Measurements from ENCODE around the gene TRIM71.
"Not testable (repeated sequence)": the region's sequence is repeated elsewhere in the genome, so short reads cannot be mapped to it uniquely, and the experiment has no call there.

The TRIM71 gene

DNA sequence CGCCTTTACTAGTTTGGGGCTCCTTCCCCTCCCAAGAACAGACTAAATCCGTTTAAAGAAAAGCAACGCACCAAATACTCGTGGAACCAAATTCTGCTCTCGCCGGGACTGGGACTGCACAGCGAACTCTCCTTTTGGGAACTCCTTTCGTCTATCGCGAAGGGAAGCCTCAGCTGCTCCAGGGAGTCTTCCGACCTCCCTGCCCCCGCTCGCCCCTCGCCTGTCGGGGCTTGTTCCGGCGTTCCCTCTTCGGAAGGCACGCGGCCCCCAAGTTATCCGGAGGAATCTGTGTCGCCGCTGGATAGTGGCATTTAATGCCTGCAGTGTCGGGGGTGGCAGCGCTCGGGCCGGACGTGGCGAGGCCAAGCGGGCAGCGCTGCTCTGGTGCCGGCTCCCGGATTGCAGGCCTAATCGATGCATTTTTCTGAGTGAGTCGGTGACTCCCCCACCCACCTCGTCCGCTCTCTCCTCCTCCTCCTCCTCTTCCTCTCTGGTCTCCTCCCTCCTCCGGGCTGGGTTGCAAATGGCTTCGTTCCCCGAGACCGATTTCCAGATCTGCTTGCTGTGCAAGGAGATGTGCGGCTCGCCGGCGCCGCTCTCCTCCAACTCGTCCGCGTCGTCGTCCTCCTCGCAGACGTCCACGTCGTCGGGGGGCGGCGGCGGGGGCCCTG, at the start of gene TRIM71:
TRIM71 (plus strand) TSS at position 440 of the 671 bp plus-strand sequence; CDS start at position 524, 84 bp downstream.
- no peak for DNase-seq (ENCODE audit: low read depth in 2 of 3, low spot score in 1 of 3)

DNA sequence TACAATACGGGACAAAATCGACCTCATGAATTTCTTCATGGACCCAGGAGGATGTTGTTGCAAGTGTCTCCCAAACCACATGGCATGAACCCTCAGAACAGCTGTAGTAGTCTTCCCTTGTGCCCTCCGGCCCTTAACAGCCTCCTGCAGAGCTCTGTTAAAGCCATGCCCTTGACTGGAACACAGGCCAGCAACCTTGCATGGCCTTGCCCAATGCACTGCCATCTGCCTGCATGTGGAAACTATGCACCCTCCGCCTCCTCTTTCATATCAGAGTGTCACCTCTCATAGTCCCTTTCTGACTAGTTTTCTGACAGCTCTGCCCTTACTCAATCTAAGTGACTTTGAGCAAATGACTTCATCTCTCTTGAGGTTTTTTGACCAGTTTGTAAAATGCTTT, 39.4 kb upstream of the TRIM71 start:
- DNase-seq (ENCODE audit: low read depth in 2 of 3, low spot score in 1 of 3) = peak in 2 of 3 donors; percentile 6 to 9

DNA sequence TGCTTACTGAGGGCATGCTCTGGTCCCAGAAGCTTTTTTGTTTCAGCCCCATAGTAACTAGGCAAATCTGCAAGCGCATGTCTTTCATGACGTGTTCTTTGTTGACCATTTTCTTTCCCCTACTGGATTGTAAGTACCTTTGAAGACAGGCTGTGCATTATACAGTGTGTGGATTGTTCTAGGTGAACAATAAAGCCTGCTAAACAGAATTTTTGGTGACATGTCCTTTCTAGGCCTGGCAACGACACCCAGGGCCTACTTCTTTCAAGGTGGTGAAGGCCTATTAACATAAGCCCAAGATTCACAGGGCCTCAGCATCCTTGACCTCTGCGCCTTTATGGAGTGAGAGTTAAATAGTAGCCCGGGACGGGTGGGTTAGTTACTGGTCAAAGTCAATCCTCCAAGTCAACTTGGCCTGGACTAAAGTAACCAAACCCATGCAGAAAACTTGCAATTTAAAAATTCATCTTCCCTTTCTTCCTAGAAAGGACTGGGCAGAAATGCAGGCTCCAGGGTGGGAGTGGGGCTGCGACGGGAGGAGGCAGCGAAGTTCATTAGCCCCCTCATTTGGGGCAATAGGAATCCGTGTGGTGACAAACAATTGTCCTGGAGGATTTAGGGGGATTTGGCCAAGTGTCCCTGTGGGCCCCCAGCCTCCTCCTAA, 37.6 kb upstream of the TRIM71 start:
- no peak for DNase-seq (ENCODE audit: low read depth in 2 of 3, low spot score in 1 of 3)

DNA sequence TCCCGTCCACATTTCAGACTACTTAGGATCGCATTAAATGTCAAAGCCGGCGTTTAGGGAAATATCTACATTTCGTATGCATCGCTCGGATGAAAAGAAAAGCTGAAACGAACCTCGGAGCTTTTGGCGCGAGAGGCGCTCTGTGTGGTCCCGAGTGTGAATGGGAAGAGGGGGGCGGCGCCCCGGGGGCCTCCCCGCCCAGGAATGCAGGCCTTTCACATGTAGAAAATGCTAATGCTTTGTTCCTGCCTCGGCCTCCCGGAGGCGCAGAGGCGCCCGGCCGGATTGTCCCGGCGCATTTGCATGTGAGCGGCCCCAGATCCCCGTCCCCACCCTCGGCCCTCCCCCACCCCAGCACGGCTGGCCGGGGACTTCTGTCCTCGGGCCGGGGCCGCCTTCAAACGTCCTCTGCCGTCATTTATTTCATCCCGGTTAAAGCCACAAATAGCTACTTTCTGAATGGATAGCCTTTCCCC, 37.0 kb upstream of the TRIM71 start:
- peak in 1 of 3 donors; percentile 5 for DNase-seq (ENCODE audit: low read depth in 2 of 3, low spot score in 1 of 3)

DNA sequence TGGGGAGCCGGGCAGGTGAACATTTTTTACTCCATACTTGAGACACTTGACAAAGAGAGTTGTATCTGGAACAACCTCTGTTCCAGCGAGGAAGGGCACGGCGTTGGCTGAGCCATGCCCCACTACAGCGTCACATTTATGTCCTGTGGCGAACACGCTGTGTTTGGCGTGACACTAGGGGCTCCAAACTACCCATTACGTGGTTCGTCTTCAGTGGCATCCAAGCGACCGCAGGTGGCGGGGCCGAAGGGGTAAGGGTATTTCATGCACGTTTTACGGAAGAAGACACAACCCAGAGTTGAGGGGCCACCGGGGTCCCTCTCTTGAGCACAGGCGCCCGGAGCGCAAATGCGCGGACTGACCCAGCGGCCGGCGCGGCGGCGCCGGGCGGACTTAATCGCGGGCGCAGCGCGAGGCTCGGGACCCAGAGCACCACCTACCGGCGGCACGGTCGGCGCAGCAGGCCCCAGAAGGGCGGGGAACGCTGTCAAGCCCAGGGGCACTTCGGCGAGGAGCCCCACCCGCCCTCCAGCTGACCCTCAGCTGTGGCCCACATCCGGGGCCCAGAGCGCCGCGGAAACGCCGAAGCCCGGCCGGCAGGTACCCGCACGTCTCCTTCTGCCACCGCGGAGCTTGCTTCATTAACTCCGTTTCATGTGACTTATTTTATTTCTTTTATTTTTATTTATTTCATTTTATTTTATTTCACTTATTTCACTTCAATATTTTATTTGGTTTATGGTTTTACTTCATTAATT, 36.4 kb upstream of the TRIM71 start:
- DNase-seq (ENCODE audit: low read depth in 2 of 3, low spot score in 1 of 3) = peak; percentile 33 to 67 (median 59)

DNA sequence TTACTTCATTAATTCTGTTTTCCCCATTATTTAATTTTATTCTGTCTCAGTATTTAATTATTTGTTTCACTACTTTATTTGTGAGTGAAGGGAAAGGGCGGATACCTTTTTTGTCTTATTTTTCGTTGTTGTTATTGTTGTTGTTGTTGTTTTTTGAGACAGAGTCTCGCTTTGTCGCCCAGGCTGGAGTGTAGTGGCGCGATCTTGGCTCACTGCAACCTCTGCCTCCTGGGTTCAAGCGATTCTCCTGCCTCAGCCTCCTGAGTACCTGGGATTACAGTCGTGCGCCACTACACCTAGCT, 35.9 kb upstream of the TRIM71 start:
- DNase-seq (ENCODE audit: low read depth in 2 of 3, low spot score in 1 of 3) = not testable (repeated sequence)

DNA sequence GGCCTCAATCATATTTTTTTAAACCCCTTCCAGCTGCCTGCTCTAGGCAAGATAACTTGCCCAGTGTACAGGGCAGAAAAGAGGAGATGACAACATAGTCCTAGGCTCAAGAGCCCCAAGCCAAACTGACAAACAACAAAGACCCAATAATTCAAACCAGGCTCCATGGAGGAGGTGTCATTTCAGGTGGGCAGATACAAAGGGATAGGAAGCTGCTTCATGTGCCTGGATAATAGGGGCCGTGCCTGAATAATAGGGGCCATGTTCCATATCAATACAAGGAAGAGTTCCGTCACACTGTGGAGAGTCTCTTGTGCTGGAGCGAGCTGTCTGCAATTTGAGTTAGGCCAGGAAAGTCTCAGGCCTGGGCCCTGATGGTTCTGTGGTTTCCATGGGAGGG, 35.4 kb upstream of the TRIM71 start:
- no peak for DNase-seq (ENCODE audit: low read depth in 2 of 3, low spot score in 1 of 3)

DNA sequence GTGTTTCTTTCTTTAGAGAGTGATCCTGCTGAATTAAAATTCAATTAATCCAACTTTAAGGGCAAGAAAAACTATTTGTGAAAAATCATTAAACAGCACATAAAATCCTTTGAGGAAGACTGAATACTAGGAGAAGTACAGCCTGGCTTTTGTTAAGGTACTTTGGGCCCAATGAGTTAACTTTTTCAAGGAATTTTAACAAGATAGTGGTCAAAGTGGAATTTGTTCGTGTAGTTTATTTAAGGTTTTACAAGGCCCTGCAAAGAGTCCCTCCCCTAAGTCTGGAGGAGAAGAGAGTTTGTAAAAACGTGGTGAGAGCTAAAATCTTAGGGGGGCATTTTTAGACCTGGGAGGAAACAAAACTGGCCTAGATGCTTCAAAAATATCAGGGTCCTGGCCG, 26.0 kb upstream of the TRIM71 start:
- no peak for DNase-seq (ENCODE audit: low read depth in 2 of 3, low spot score in 1 of 3)

DNA sequence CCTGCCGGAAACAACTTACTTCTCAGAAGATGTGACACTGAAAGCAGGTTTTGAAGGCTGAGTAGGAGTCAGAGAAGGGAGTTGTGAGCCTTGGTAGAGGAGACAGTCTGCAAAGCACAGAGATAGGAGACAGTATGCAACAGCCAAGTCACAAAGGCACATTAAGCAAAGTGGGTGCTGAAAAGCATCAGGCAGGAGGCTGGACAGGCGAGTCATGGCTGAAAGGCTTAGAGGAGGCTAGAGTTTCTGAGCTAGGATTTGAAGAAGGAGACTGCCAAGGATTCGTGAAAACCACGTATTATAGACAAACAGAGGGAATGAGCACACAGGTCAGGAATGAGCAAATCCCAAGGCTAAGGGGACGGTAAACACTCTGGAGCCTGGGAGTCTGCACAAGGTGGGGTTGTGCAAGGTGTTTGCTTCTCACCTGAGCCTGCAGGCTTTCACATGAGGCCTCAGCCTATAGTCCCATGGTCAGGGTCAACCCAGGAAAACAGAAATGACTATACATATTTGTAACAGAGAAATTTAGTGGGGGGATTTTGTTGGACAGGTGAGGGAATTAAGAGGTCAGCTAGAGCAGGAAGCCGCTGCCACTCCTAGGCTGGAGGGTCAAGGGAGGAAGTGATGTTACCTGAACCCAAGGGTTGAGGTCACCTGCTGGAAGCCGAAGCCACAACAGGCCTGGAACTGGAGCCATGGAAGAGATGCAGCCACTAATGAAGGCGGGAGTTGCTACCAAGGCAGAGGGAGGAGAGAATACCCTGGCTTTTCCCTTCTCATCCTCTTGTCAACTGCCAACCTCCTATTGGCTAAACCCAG, 23.1 kb upstream of the TRIM71 start:
- no peak for DNase-seq (ENCODE audit: low read depth in 2 of 3, low spot score in 1 of 3)

DNA sequence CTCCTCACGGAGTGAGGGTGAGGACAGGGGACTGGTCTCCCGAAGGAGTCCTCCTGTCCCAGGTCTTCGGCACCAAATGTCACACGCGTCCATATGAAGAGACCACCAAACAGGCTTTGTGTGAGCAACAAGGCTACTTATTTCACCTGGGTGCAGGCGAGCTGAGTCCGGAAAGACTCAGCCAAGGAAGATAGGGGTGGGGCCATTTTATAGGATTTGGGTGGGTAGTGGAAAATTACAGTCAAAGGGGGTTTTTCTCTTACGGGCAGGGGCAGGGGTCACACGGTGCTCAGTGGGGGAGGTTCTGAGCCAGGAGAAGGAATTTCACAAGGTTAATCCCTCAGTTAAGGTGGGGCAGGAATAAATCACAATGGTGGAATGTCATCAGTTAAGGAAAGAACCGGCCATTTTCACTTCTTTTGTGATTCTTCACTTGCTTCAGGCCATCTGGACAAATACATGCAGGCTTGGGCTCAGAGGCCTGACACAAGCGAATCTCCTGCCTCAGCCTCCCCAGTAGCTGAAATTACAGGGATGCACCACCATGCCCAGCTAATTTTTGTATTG, 21.3 kb upstream of the TRIM71 start:
- DNase-seq (ENCODE audit: low read depth in 2 of 3, low spot score in 1 of 3) = not testable (repeated sequence)

DNA sequence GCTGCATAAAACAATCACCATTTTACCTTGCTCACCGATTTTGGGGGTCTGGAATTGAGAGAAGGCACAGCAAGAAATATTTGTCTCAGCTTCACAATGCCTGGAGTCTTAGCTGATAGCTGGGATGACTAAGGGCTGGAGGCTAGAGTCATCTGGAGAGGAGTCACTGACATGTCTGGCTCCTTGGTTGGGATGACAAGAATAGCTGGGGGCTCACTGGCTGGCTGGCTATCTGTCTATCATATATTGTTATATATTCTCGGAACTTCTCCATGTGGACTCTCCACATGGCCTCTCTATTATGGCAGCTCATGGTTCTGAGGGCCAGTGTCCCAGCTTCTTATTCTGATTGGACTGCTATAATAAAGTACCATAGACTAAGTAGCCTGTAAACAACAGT, 20.0 kb upstream of the TRIM71 start:
- no peak for DNase-seq (ENCODE audit: low read depth in 2 of 3, low spot score in 1 of 3)

DNA sequence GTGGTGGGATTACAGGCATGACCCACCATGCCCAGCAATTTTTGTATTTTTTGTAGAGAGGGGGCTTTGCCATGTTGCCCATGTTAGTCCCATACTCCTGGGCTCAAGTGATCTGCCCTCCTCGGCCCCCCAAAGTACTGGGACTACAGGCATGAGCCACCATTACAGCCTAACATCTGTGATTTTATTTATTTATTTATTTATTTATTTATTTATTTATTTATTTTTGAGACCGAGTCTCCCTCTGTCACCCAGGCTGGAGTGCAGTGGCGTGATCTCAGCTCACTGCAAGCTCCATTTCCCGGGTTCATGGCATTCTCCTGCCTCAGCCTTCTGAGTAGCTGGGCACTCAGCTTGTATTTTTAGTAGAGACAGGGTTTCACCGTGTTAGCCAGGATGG, 16.4 kb upstream of the TRIM71 start:
- not testable (repeated sequence) for DNase-seq (ENCODE audit: low read depth in 2 of 3, low spot score in 1 of 3)

DNA sequence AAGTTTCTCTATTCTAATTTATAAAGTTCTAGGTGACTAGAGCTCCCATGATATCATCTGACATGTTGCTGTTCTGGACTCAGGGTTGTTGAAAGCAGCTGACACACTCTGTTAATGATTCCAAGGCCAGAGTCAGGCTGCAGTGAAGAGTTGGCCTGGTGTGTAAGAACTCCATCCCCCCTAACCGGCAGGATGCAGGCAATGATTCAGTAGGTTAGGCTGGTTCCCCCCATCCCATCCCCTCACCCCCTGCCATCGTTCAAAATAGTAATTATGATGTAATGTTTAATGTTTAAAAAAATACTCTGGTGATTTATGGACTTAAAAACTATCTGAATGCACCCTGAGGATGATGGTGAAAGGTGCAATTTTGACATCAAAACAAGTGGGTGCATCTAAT, 4.6 kb upstream of the TRIM71 start:
- DNase-seq (ENCODE audit: low read depth in 2 of 3, low spot score in 1 of 3) = no peak

DNA sequence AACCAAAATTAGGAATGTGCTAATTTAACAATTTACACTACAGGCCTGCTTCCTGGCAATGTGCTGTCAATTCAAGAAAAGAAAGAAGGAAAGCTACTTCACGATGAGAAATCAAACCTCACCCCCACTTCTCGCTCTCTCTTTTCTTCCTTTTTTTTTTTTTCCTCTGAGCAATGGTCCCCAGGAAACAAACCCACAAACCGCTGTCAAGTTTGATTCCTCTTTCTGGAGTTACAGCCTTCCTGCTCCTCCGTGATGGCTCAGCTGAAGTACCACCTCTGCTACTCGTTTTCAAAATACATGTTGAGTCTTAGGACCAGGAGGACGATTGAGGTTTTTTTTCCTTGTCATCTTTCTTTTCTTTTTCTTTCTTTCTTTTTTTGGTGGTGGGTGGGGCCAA, 3.4 kb upstream of the TRIM71 start:
- DNase-seq (ENCODE audit: low read depth in 2 of 3, low spot score in 1 of 3) = no peak

DNA sequence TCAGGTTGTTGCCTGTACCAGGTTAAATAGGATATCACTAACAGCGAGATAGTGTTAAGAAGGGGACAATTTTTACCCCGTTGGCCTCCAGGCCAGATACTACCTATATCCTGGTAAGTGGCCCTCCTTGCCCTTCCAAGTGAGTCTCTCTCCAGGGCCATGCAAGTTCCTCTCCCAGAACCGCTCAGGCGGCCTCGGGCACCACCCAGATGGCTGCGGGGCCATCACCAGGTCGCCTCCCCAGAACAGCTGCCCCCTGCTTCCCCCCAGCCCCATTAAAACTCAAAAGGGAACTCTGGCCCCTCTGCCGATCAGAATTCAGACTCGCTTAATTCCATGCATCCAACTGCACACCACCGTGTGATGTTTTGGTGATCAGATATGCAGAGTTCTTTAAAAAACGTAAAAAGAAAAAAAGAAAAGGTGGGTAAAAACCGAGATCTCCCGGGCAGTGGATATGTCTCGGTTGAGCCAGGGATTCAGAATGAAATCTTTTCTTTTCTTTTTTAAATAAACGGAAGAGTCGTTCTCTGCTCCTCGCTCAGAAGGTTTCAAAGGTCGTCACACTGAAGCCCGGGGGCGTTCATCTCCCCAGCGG, 1.9 kb upstream of the TRIM71 start:
- DNase-seq (ENCODE audit: low read depth in 2 of 3, low spot score in 1 of 3) = no peak

DNA sequence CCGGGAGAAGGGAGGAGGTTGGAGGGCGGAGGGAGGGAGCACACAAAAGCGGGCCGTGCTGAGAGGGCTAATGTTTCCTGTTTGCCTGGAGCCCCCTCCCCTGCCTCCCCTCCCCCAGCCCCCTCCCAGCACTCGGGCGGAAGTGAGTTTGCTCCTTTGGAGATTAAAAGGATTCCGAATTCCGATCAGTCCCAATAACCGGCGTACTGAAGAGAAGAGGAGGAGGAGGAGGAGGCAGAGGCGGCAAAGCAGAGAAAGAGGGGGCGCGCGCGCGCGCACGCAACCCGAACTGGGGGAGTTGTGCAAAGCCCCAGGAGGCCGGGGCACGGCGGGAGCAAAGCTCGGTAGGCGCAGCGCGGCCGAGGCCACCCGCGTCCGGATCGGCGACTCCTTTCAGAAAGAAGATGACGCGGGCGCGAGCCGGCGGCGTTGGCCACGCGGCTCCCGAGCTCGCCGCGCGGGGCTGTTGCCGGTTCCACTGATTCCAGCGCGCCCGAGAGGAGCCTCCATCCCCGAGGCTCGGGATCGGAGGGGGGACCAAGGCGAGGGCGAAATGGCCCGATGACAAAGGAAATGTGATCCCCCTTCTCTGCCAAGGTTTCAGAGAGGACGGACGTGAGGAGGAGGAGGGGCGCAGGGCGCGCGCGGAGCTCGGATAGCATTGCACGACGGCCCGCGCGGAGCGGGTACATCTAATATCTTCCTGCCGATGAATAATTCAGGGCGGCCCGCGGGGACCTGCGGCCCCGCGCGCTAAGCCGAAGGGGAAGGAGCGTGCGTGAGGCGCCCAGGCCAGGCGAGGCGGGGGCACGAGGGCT, 1.1 kb upstream of the TRIM71 start:
- no peak for DNase-seq (ENCODE audit: low read depth in 2 of 3, low spot score in 1 of 3)

DNA sequence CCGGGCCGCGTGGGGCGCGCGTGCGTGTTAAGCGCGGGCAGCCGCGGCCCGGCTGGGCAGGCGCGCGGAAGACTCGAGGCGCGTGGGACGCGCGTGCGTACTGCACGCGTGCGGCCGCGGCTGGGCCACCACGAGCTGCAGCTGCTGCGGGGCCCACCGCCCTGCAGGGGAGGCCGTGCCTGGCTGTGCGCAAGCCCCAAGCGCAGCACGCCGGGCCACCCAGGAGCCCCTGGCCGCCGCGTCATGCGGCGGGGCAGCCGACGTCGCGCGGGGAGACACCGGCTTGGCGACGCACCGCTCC, 590 bp upstream of the TRIM71 start:
- DNase-seq (ENCODE audit: low read depth in 2 of 3, low spot score in 1 of 3) = no peak

DNA sequence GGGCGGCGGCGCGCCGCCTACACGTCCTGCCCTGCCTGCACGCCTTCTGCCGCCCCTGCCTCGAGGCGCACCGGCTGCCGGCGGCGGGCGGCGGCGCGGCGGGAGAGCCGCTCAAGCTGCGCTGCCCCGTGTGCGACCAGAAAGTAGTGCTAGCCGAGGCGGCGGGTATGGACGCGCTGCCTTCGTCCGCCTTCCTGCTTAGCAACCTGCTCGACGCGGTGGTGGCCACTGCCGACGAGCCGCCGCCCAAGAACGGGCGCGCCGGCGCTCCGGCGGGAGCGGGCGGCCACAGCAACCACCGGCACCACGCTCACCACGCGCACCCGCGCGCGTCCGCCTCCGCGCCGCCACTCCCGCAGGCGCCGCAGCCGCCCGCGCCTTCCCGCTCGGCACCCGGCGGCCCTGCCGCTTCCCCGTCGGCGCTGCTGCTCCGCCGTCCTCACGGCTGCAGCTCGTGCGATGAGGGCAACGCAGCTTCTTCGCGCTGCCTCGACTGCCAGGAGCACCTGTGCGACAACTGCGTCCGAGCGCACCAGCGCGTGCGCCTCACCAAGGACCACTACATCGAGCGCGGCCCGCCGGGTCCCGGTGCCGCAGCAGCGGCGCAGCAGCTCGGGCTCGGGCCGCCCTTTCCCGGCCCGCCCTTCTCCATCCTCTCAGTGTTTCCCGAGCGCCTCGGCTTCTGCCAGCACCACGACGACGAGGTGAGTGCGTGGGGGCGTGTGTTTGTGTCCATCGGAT, 602 bp downstream of the TRIM71 start:
- DNase-seq (ENCODE audit: low read depth in 2 of 3, low spot score in 1 of 3) = no peak

DNA sequence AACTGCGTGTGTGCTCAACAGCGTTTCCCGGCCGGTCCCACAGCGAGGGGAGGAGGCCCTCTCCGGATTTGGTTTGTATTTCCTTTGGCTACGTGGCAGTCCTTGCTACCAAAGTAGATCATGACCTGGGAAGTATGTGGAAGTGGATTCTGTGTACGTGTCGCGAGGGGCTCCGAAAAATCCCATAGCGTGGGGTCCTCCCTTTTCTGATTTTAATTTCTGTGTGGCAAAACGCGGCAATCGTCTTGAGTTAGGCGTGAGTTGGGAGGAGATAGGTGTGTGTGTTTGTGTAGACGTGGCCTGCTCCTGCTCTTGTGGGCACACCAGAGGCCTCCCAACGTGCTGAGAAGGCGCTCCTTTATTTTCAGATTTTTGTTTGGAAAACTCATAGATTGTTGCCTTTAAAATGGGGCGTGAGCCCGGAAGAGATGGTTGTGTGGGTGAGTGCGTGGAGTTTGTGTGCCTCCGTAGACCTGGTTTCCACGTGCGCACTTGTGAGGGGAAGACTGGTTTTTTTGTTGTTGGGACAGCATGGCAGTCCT, 1.2 kb downstream of the TRIM71 start:
- no peak for DNase-seq (ENCODE audit: low read depth in 2 of 3, low spot score in 1 of 3)
